Thymus (tissue), 11 donors: ENCODE measurements around the gene UBL4A. TPM values are rescaled to one million over a fixed set of nuclear protein-coding genes. Genes with fewer than 3 reads are reported as not detected.
A peak's percentile ranks its signal among the peaks of the same experiment; 100 is the strongest.

Source experiments
- DNase-seq, 9 donors: peaks; one replicate each; pipeline ENCODE4 v3.0.0-alpha.2; 2013; ENCODE audit warnings: low spot score in 9 of 9, low read depth in 6 of 9, missing footprints in 1 of 9
- H3K27ac ChIP-seq, 2 donors: one replicate each; pipeline ENCODE4 v1.5.1; 2013; ENCODE audit warnings: control low read depth in 1 of 2, low read depth in 1 of 2, low read length in 1 of 2, mild to moderate bottlenecking in 1 of 2, moderate library complexity in 1 of 2
- H3K27me3 ChIP-seq, 2 donors: one replicate each; pipeline ENCODE4 v1.5.1; 2013; ENCODE audit warnings: low read length in 1 of 2; ENCODE audit not compliant: control insufficient read depth in 2 of 2, insufficient read depth in 1 of 2
- H3K36me3 ChIP-seq, 2 donors: one replicate each; pipeline ENCODE4 v1.5.1; 2013; ENCODE audit warnings: low read length in 1 of 2, mild to moderate bottlenecking in 1 of 2, moderate library complexity in 1 of 2; ENCODE audit not compliant: control insufficient read depth in 2 of 2, insufficient read depth in 2 of 2
- H3K4me1 ChIP-seq, 2 donors: one replicate each; pipeline ENCODE4 v1.5.1; 2013; ENCODE audit warnings: low read length in 2 of 2; ENCODE audit not compliant: control insufficient read depth in 2 of 2, insufficient read depth in 2 of 2
- H3K4me3 ChIP-seq, 2 donors: one replicate each; pipeline ENCODE4 v1.5.1; 2013; ENCODE audit warnings: low read length in 2 of 2, control low read depth in 1 of 2, mild to moderate bottlenecking in 1 of 2
- H3K9me3 ChIP-seq, 2 donors: one replicate each; pipeline ENCODE4 v1.5.1; 2013; ENCODE audit warnings: low read length in 1 of 2, mild to moderate bottlenecking in 1 of 2; ENCODE audit not compliant: control insufficient read depth in 2 of 2, insufficient read depth in 1 of 2
- WGBS: extraction: QIAGEN DNeasy Blood & Tissue Kit; methylation state at CpG from one replicate; pipeline ENCODE4 v1.1.7; 2013; 5-methylcytosine and 5-hydroxymethylcytosine counted together
- polyA plus RNA-seq: library from polyadenylated mRNA; stranded (reverse); fragments of 200-250 nt; gene quantifications from one replicate; pipeline ENCODE4 v1.2.3, GENCODE V29; 2013
- total RNA-seq: library from RNA; stranded (reverse); fragments of 120-200 nt; gene quantifications from one replicate; pipeline ENCODE4 v1.2.4, GENCODE V29; 2013
- donor health status: healthy.

UBL4A gene
- total and polyA plus RNA-seq, 2 donors: 20.7 to 29.9 TPM

DNA sequence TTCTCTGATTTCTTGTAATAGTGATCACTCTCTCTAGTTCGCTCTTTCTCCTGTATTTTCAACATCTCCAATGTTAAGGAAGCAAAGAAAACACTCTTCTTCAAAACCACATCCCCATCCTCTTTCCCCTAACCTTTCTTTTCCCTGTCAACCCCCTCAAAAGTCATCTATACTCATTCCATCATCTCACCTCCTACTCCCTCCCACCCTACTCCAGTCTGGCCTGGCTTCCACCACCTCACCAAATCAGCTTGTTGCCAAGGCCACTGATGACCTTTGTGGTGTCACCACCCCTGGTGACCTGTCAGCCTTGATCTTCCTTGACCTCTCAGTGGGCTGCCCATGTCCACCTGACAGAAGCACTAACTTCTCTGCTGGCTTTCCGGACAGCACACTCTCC lies 27.3 kb upstream of the UBL4A start:
- Histone ChIP-seq H3K36me3 (peaks cover 7 to 11% of the 10 kb centered on the region in 2 donors), H3K27ac (no peak overlapping the region), H3K9me3 (peaks cover 0 to 17% of the 10 kb centered on the region in 2 donors), H3K4me3 (no peak overlapping the region), H3K4me1 (peaks cover 10 to 30% of the 10 kb centered on the region in 2 donors), H3K27me3 (no peaks in the 10 kb centered on the region)
- 98% methylated on average over 2 of the region's 2 CpGs for WGBS
- DNase-seq: no peak

DNA sequence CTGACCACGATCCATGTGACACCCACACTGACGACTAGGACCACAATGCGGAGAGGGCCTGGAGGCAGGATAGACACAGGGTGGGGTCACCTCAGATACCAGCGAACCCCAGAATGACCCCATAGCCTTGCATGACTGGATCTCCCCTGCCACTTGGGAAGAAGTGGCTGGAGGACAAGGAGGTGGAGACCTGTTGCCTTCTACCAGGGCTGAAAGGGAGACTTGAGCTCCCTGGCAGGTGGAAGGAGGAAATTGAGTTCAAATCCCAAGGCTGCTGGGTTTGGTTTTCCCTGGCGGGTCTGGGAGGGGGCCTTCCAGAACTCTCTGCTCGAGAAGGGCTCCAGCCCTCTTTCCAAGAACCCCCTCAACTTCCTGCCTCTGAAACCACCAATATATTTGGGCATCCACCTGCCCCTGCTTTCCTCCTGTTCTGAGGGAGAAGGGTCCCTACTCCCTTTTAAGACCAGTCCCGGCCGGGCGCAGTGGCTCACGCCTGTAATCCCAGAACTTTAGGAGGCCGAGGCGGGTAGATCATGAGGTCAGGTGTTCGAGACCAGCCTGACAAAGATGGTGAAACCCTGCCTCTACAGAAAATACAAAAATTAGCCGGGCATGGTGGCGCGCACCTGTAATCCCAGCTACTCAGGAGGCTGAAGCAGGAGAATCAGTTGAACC lies 26.6 kb upstream of the UBL4A start:
- H3K27ac ChIP-seq: no peak overlapping the region
- peaks cover 0 to 17% of the 10 kb centered on the region in 2 donors for H3K9me3 ChIP-seq
- H3K36me3 ChIP-seq: peaks cover 7 to 15% of the 10 kb centered on the region in 2 donors
- WGBS: 93% methylated on average over 16 of the region's 16 CpGs
- no peaks in the 10 kb centered on the region for H3K27me3 ChIP-seq
- no peak for DNase-seq
- peaks cover 10 to 30% of the 10 kb centered on the region in 2 donors for H3K4me1 ChIP-seq
- H3K4me3 ChIP-seq: no peak overlapping the region

DNA sequence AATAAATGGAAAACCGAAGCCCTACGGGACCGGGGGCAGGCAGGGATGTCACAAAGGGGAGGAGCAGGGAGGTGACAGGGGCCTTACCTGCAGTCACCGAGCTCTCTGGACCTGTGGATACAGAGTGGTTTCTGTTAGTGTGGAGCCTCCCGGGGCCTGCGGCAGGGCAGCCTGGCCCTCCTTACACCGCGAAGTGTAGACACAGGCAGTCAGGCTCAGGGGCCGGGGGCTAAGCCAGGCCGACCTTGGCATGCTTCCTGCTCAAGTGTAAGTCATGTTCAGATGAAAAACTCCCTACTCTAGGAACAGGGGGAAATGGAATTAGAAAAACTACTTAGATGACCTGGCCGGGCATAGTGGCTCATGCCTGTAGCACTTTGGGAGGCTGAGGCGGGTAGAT lies 25.3 kb upstream of the UBL4A start:
- peaks cover 8 to 24% of the 10 kb centered on the region in 2 donors for H3K4me1 ChIP-seq
- H3K27me3 ChIP-seq: no peaks in the 10 kb centered on the region
- no peak for DNase-seq
- H3K27ac ChIP-seq: peak overlapping the region; percentile 79 to 84
- H3K9me3 ChIP-seq: peaks cover 0 to 17% of the 10 kb centered on the region in 2 donors
- no peak overlapping the region for H3K4me3 ChIP-seq
- peaks cover 14 to 22% of the 10 kb centered on the region in 2 donors for H3K36me3 ChIP-seq
- 67% methylated on average over 12 of the region's 12 CpGs for WGBS

DNA sequence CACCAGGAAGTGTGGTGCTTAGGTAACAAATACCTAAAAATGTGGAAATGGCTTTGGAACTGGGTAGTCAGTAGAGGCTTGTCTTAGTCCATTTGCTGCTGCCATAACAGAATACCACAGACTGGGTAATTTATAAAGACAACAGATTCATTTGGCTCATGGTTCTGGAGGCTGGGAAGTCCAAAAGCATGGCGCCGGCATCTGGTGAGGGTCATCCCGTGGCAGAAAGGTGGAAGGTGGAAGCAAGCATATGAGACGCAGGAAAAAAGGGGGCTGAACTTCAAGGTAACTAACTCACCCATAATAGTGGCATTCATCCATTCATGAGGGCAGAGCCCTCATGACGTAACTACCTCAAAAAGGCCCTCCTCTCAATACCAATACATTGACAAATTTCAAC lies 23.0 kb upstream of the UBL4A start:
- Histone ChIP-seq H3K27ac (no peak overlapping the region), H3K27me3 (no peaks in the 10 kb centered on the region), H3K4me1 (peaks cover 5 to 14% of the 10 kb centered on the region in 2 donors), H3K4me3 (no peak overlapping the region), H3K9me3 (peaks cover 0 to 12% of the 10 kb centered on the region in 2 donors), H3K36me3 (peaks cover 19 to 34% of the 10 kb centered on the region in 2 donors)
- DNase-seq: no peak
- over 99% methylated on average over 5 of the region's 5 CpGs for WGBS

DNA sequence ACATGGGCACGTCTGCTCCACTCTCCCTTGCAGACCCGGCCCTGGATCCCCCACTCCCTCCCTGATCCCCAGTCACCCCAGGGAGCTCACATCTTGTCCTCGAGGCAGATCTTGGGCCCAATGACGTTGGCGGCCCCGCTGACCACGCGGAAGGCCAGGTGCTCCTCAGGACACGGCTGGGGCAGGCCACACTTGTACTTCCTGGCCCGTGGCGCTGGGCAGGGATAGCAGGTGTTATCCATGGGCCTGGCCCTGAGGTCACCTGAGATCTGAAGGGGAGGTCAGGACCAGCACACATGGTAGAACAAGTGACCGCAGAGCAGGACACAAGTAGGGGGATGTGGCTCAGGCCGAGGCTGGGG lies 21.9 kb upstream of the UBL4A start:
- Histone ChIP-seq H3K36me3 (peaks cover 19 to 34% of the 10 kb centered on the region in 2 donors), H3K9me3 (peaks cover 0 to 12% of the 10 kb centered on the region in 2 donors), H3K27me3 (no peaks in the 10 kb centered on the region), H3K4me1 (peaks cover 5 to 14% of the 10 kb centered on the region in 2 donors), H3K27ac (no peak overlapping the region), H3K4me3 (no peak overlapping the region)
- 99% methylated on average over 13 of the region's 13 CpGs for WGBS
- DNase-seq: no peak

DNA sequence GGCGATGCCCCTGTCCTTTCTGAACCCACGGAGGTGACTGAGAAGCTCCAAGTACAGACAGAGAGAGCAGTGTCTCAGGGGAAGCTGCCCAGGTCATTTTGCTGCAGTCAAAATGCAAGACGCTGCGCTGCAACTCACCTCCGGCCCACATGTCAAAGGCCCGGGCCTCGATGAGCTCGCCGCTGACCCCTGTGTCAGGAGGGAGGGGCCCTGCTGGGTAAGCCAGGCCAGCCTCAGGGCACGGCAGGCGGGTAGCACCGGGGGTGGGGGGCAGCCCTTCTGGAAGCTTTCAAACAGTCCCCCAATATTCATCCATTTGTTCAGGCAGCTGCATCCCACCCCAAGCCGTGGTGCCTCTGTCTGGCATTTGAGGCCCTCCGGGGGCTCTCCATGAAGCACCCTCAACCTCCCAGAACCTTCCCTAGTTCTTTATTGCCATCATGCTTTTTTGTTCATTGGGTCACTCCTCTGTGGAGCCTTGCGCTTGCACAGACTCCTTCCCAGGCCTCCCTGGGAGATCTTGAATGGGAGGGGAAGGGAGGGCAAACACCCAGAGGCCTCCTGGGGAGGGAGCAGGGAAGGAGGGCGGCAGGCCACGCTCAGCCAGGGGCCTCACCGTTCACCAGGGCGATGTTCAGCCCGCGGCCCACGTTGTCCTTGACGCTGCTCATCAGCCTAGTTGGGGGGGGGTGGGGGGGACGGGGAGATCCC lies 21.4 kb upstream of the UBL4A start:
- H3K4me3 ChIP-seq: no peak overlapping the region
- H3K27ac ChIP-seq: no peak overlapping the region
- WGBS: 96% methylated on average over 24 of the region's 24 CpGs
- H3K4me1 ChIP-seq: peaks cover 5 to 14% of the 10 kb centered on the region in 2 donors
- H3K36me3 ChIP-seq: peaks cover 19 to 34% of the 10 kb centered on the region in 2 donors
- no peaks in the 10 kb centered on the region for H3K27me3 ChIP-seq
- H3K9me3 ChIP-seq: peaks cover 0 to 12% of the 10 kb centered on the region in 2 donors
- no peak for DNase-seq

DNA sequence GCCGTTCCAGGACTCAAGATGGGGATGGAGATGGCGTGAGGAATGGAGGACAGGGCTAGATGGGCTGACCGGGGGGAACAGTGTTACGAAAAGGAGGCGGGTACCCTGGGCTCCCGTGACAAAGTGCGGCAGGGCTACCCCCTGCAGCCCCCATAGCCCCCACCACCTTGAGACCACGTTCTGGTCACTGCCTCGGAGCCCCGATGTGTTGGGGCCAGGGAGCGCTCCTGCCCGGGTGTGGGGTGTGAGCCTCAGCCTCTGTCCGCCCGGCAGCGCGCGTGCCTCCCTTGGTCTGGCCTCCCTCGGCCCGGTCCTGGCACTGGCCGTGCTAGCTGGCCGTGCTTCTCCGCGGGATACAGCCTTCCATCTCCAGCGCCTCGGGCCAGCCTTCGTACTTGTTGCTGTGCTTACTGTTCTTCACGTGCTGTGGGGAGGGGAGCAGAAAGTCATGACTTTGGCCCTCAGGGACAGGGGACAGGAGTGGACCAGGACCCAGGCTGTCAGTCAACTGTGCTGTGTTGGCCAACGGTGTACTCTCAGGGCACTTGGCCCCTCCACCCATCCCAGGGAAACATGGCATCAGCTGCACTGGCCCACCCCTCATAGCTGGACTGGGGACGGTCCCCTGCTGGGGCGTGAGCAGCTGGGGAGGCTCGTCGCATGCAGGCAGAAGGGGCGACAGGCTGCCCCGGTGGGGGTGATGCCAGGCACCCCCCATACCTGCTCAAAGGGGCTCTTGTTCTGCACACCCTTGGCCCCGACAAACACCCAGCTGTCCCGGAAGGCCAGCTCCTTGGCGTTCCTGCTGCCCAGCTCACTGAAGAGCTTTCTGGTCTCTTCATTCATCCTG lies 20.3 kb upstream of the UBL4A start:
- Histone ChIP-seq H3K27me3 (no peaks in the 10 kb centered on the region), H3K36me3 (peaks cover 19 to 31% of the 10 kb centered on the region in 2 donors), H3K9me3 (peaks cover 0 to 12% of the 10 kb centered on the region in 2 donors), H3K4me1 (peaks cover 3 to 7% of the 10 kb centered on the region in 2 donors), H3K27ac (no peak overlapping the region), H3K4me3 (no peak overlapping the region)
- no peak for DNase-seq
- WGBS: 98% methylated on average over 37 of the region's 37 CpGs

DNA sequence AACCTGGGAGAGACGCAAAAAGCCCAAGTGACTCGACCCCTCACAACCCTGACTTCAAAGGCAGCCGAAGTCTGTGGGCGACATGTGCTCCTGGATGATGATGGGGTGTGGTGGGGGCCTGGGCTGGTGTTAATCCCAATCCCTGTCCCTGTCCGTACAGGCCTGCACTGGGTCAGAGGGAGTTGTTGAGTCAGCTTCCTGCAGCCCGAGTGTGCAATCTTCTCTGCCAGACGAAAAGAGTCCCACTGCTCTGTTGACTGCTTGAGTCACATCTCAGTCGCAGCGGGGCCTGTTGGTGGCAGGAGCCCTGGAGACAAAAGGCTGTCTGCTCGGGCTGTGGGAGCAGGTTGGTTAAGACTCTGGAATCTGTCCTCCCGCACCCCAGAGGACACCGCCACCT lies 19.3 kb upstream of the UBL4A start:
- WGBS: 94% methylated on average over 12 of the region's 12 CpGs
- no peaks in the 10 kb centered on the region for H3K27me3 ChIP-seq
- H3K27ac ChIP-seq: no peak overlapping the region
- DNase-seq: no peak
- peaks cover 19 to 31% of the 10 kb centered on the region in 2 donors for H3K36me3 ChIP-seq
- H3K4me1 ChIP-seq: no peaks in the 10 kb centered on the region
- H3K4me3 ChIP-seq: no peak overlapping the region
- peaks cover 0 to 12% of the 10 kb centered on the region in 2 donors for H3K9me3 ChIP-seq

DNA sequence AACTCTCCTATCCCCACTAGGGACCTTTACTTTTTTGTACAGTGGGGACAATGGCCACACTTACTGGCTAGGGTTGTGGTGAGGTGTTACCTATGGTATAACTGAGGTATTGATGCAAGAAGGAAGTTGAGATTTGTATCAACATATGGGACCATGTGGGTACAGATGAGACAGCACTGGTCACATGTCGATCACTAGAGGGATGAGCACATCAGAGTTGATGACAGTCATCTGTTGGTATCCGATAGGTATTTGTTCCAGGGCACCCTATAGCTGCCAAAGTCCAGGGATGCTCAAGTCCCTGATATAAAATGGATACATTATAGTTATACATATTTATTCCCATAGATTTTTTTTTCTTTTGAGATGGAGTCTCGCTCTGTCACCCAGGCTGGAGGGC lies 16.6 kb upstream of the UBL4A start:
- no peak for DNase-seq
- Histone ChIP-seq H3K27ac (no peak overlapping the region), H3K9me3 (peaks cover 0 to 6% of the 10 kb centered on the region in 2 donors), H3K4me3 (no peak overlapping the region), H3K36me3 (peaks cover 13 to 19% of the 10 kb centered on the region in 2 donors), H3K4me1 (no peaks in the 10 kb centered on the region), H3K27me3 (no peaks in the 10 kb centered on the region)
- WGBS: over 99% methylated on average over 3 of the region's 3 CpGs
